HG03064 (cell line): Measurements from ENCODE around the gene MET.
"Not testable (repeated sequence)": the region's sequence is repeated elsewhere in the genome, so short reads cannot be mapped to it uniquely, and the experiment has no call there.

Experiments used
- ATAC-seq: cut with Tn5 transposase; IDR thresholded peaks from one replicate; pipeline ENCODE4 v1.9.1; 2021; ENCODE audit warnings: low read depth; ENCODE audit not compliant: unreplicated experiment

Gene MET

GRCh38 chr7:116697152-116697551 lies 25.2 kb downstream of the MET start:
- no peak for ATAC-seq

DNA sequence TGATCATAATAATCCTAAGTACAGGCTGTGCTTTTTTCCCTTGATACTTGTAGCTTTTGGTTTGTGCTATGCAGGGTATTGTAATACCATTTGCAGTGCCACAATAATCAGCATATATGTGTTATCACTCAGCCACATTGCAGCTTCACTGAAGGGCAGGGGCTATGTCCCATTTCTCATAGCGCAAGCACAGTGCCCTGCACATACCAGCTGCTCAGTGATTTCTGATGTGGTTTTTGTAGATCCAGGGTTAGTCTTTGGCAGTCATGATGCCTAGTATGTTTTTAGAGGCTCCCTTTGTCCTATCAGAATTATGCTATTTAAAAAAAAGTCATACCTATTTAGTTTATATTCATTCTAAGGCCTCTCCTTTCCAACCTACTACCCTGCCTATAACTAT lies 25.8 kb downstream of the MET start:
- no peak for ATAC-seq

- no peak for ATAC-seq
Measured at GRCh38 chr7:116698396-116698795, 26.4 kb downstream of the MET start.

DNA sequence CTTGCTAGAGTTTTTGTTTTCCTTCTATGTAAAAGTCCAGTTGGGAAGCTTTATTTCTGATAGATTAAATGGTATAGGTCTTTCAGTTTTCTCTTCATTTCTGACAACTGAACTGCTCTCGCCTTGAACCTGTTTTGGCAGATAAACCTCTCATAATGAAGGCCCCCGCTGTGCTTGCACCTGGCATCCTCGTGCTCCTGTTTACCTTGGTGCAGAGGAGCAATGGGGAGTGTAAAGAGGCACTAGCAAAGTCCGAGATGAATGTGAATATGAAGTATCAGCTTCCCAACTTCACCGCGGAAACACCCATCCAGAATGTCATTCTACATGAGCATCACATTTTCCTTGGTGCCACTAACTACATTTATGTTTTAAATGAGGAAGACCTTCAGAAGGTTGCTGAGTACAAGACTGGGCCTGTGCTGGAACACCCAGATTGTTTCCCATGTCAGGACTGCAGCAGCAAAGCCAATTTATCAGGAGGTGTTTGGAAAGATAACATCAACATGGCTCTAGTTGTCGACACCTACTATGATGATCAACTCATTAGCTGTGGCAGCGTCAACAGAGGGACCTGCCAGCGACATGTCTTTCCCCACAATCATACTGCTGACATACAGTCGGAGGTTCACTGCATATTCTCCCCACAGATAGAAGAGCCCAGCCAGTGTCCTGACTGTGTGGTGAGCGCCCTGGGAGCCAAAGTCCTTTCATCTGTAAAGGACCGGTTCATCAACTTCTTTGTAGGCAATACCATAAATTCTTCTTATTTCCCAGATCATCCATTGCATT lies 27.1 kb downstream of the MET start:
- ATAC-seq: no peak

DNA sequence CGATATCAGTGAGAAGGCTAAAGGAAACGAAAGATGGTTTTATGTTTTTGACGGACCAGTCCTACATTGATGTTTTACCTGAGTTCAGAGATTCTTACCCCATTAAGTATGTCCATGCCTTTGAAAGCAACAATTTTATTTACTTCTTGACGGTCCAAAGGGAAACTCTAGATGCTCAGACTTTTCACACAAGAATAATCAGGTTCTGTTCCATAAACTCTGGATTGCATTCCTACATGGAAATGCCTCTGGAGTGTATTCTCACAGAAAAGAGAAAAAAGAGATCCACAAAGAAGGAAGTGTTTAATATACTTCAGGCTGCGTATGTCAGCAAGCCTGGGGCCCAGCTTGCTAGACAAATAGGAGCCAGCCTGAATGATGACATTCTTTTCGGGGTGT lies 27.7 kb downstream of the MET start:
- no peak for ATAC-seq

- no peak for ATAC-seq
Measured at GRCh38 chr7:116702046-116702785, 30.2 kb downstream of the MET start.

DNA sequence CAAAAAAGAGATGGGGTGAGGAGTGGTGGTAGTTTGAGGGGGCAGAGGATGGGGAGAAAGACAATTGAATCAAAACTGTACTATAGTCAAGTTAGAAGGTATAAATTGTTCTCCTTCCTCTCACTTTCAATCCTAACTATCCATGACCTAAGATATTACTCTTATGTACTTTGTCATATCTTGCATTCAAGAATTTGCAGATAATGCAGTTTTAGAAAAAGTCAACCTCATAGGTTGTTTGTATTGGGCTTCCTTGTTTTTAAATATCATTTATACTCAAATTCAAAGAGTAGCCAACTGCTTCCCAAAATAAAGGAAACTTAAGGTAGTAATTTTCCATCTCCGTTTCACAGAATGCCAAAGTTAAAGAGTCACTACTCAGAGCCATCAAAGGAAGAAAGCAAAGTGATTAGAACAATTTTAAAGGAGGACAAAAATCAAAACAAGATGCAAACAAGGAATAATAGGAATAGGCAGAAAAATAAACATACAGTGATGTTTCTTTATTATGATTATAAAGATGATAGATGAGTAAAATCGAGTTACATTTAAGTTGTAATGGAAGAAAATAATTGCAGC lies 32.7 kb downstream of the MET start:
- no peak for ATAC-seq

GRCh38 chr7:116705419-116705818 lies 33.4 kb downstream of the MET start:
- ATAC-seq: no peak

DNA sequence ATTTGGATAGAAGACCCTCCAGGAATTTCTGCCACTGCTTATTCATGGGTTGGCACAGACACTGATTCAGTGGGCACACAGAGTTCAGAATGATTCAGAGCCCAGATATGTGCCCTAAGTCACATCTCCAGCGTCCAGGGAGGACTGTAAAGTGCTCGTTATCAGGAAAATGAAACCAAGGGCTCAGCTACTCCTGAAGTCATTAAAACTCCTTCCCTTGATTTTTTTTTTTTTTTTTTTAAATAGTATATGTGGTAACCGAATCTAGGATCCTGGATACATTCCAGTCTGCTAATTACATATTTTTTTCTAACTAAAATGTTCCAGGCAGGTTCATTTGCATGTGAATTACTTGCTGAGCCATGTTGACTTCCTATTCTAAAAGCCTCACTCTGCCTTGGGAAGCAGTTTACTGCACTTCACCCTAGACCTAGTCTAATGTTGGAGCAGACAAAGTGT lies 34.7 kb downstream of the MET start:
- no peak for ATAC-seq

GRCh38 chr7:116707289-116707688 lies 35.3 kb downstream of the MET start:
- ATAC-seq: no peak

DNA sequence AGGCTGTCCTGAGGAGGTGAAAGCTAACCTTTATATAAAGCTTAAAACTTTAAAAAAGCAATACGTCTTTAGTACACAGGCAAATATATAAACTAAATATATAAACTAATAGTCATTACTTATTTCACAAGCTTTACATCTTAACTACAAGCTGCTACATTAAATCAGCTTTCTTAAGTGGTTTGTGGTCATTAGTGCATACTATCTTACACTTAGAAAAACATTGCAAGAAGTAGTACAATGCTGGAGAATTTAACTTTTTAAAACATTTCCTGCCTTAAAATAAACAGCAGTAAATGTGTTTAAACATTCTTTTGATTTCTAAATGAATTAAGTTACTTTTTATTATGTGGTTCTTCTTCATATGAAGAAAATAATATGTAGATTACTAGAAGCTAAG lies 36.3 kb downstream of the MET start:
- ATAC-seq: no peak

GRCh38 chr7:116708861-116709260 lies 36.9 kb downstream of the MET start:
- ATAC-seq: no peak

GRCh38 chr7:116709336-116709735 lies 37.3 kb downstream of the MET start:
- ATAC-seq: no peak

GRCh38 chr7:116710764-116711452 lies 38.9 kb downstream of the MET start:
- no peak for ATAC-seq

- ATAC-seq: no peak
Measured at GRCh38 chr7:116711790-116712189, 39.8 kb downstream of the MET start.

- no peak for ATAC-seq
Measured at GRCh38 chr7:116713500-116713899, 41.5 kb downstream of the MET start.

DNA sequence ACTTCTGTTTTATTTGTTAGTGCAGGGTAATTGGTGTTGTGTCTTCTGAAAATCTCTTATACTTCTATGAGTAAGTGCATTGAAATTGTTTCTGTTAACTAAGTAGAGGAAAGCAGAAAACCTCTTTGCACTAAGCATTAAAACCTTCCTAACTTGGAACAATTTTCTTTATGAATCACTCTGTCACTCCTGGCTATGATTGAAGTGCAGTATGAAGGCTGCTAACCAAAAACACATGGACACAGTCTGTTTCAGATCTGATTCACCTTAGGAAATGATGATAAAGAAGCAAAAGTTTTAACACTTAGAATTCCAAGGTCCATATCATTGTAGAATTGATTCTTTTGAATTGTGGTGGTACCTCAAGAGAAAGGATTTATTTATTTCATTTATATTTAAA lies 41.9 kb downstream of the MET start:
- ATAC-seq: no peak

- no peak for ATAC-seq
Measured at GRCh38 chr7:116715077-116715476, 43.1 kb downstream of the MET start.

GRCh38 chr7:116717137-116717536 lies 45.1 kb downstream of the MET start:
- no peak for ATAC-seq

- ATAC-seq: not testable (repeated sequence)
Measured at GRCh38 chr7:116723959-116724529, 52.0 kb downstream of the MET start.
